T-cell (primary cell): ENCODE data around the gene SPDYE2B. TPM values are rescaled to one million over a fixed set of nuclear protein-coding genes. Genes with fewer than 3 reads are reported as not detected.
"Not testable (repeated sequence)": the region's sequence is repeated elsewhere in the genome, so short reads cannot be mapped to it uniquely, and the experiment has no call there.

Experiments
- ATAC-seq, 4 experiments: fragments of 200-7000 bp in 3 of 4; fragments of 150-1000 bp in 1 of 4; cut with Tn5 transposase; replicated peaks in 1 of 4; 1 replicate in 3 of 4; 2 replicates in 1 of 4; pipeline ENCODE4 v1.10.0; 2021; ENCODE audit warnings: moderate library complexity in 3 of 4, mild to moderate bottlenecking in 2 of 4, moderate number of reproducible peaks in 1 of 4
- CTCF ChIA-PET, 2 donors: fragments of 300-600 bp; sonication (Branson Sonifier 250); formaldehyde crosslinking; loops; one replicate each; lab custom pipeline; 2022; ENCODE audit warnings: antibody characterized with exemption in 2 of 2; lab: Charles Lee
- POLR2A ChIA-PET, 2 donors: fragments of 300-600 bp; sonication (Branson Sonifier 250); formaldehyde crosslinking; loops; one replicate each; lab custom pipeline; 2022; ENCODE audit warnings: antibody characterized with exemption in 2 of 2; lab: Charles Lee
- DNase-seq, 35 experiments: peaks; one replicate each; pipeline versions ENCODE4 v3.0.0 to v3.0.0-alpha.2; 2013 to 2023
- H3K27ac ChIP-seq: one replicate; pipeline ENCODE4 v1.5.1; 2013; ENCODE audit warnings: low read length
- H3K27me3 ChIP-seq, 2 experiments: replicated peaks in 1 of 2; 1 replicate in 1 of 2; 2 replicates in 1 of 2; pipeline versions ENCODE4 v1.6.1 to v1.7.0; 2013; ENCODE audit warnings: low read length in 1 of 2, mixed read lengths in 1 of 2; ENCODE audit not compliant: control insufficient read depth in 2 of 2, insufficient read depth in 2 of 2; ENCODE audit errors: extremely low read depth in 1 of 2
- H3K36me3 ChIP-seq, 2 donors: 1 replicate in 1 of 2; 2 replicates in 1 of 2; pipeline versions ENCODE4 v1.6.1 to v1.7.0; 2013; ENCODE audit warnings: low read length in 1 of 2; ENCODE audit not compliant: control insufficient read depth in 2 of 2, insufficient read depth in 1 of 2; ENCODE audit errors: extremely low read depth in 1 of 2
- H3K4me1 ChIP-seq, 2 experiments: 1 replicate in 1 of 2; 2 replicates in 1 of 2; pipeline versions ENCODE4 v1.6.1 to v1.7.0; 2013; ENCODE audit warnings: low read length in 2 of 2, mixed read lengths in 1 of 2; ENCODE audit not compliant: insufficient read depth in 2 of 2, control insufficient read depth in 1 of 2; ENCODE audit errors: extremely low read depth in 1 of 2
- H3K4me3 ChIP-seq, 2 donors: 1 replicate in 1 of 2; 2 replicates in 1 of 2; pipeline versions ENCODE4 v1.5.1 to v1.7.0; 2013; ENCODE audit warnings: mild to moderate bottlenecking in 2 of 2, low read length in 1 of 2, moderate library complexity in 1 of 2; ENCODE audit not compliant: control insufficient read depth in 1 of 2; ENCODE audit errors: extremely low read depth in 1 of 2
- H3K9me3 ChIP-seq: 2 replicates; pipeline ENCODE4 v1.7.0; 2013
- H3K27ac Mint-ChIP-seq, 2 donors: one replicate each; pipeline ENCODE4 v1.8.0; 2020 to 2021; ENCODE audit warnings: mild to moderate bottlenecking in 2 of 2, mixed read lengths in 2 of 2
- H3K27me3 Mint-ChIP-seq, 2 donors: one replicate each; pipeline ENCODE4 v1.8.0; 2021 to 2022; ENCODE audit warnings: mixed read lengths in 2 of 2
- H3K36me3 Mint-ChIP-seq: one replicate; pipeline ENCODE4 v1.8.0; 2021; ENCODE audit warnings: mixed read lengths
- H3K4me1 Mint-ChIP-seq, 3 donors: one replicate each; pipeline ENCODE4 v1.8.0; 2020 to 2022; ENCODE audit warnings: mixed read lengths in 3 of 3, mild to moderate bottlenecking in 1 of 3
- H3K4me3 Mint-ChIP-seq, 3 donors: one replicate each; pipeline ENCODE4 v1.8.0; 2020 to 2022; ENCODE audit warnings: mild to moderate bottlenecking in 3 of 3, mixed read lengths in 3 of 3, moderate library complexity in 3 of 3
- H3K9me3 Mint-ChIP-seq, 3 donors: one replicate each; pipeline ENCODE4 v1.8.0; 2020 to 2022; ENCODE audit warnings: mixed read lengths in 3 of 3
- WGBS: methylation state at CpG from one replicate; pipeline ENCODE4 v1.1.5; 2013; ENCODE audit warnings: missing lambda C conversion rate; ENCODE audit not compliant: insufficient coverage; 5-methylcytosine and 5-hydroxymethylcytosine counted together
- total RNA-seq, 35 experiments: library from RNA in 6 of 35; stranded (reverse) in 6 of 35; fragments of 120-200 nt in 1 of 35; gene quantifications; one replicate each; pipeline versions ENCODE4 v1.2.1 to v1.2.4 and lab custom pipeline; 2013 to 2026

Gene SPDYE2B
- total RNA-seq, 5 donors from 2014 or later (not counting 1 experiment from before 2014, with no cell fraction given): not detected

DNA sequence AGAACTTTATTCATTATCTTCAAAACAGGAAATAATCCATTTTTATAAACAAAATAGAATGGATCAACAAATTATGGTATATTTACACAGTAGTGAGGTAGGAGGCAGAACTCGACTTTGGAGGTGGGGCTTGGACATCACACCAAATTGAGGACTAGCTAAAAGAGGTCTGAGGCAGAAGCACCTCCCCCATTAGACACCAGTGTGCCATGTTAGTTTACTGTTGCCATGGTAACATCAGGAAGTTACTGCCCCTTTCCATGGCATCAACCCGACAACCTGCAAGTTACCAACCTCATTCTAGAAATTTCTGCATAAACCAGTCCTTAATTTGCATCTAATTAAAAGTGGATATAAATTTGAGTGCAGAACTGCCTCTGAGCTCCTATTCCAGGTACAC lies 45.9 kb downstream of the SPDYE2B start:
- H3K36me3 Mint-ChIP-seq, H3K4me3 Mint-ChIP-seq, POLR2A ChIA-PET, H3K4me3 ChIP-seq, ATAC-seq, H3K4me1 Mint-ChIP-seq, H3K36me3 ChIP-seq, H3K9me3 ChIP-seq, H3K9me3 Mint-ChIP-seq, H3K27ac ChIP-seq, H3K27ac Mint-ChIP-seq, DNase-seq, H3K4me1 ChIP-seq, CTCF ChIA-PET, H3K27me3 ChIP-seq: not testable (repeated sequence)
- H3K27me3 Mint-ChIP-seq: peaks cover 5 to 11% of the 10 kb centered on the region in 2 donors
- WGBS: no CpG with 5 or more reads among the region's 2 CpGs

DNA sequence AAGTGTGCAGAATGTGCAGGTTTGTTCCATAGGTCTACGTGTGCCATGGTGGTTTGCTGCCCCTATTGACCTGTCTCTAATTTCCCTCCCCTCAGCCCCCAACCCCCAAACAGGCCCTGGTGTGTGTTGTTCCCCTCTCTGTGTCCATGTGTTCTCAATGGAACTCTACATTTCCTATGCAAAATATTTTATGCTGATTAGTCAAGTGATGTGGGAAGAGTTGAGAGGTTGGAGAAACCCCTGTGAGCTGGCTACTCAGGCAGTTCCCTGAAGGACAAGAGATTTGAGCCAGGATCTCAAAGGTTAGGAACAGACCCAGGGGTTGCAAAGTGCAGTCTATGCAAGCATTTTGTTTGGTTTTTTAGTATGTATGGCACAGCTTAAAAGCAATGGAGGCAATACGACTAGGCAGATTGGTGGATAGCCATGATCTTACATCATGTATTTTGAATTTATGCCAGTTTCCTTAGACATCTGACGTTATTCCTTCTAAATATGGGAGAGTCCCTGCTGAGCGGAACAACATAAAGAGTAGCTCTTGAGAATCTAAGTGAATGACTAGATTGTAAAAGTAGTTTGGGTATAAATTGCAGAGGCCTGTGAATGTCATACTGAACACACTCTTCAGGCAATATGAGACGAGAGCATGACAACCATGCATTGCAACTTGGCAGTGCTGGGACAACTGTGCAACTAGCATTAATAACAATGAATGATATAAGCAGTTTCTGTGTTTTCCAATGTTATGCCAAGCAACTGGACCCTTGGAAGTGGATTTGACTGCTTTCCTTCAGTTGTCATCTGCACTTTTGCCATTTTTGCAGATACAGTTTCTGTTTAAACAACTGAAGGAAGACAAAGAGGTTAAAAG lies 47.8 kb downstream of the SPDYE2B start:
- ATAC-seq, H3K4me1 ChIP-seq, H3K9me3 Mint-ChIP-seq, CTCF ChIA-PET, H3K36me3 ChIP-seq, DNase-seq, H3K4me3 Mint-ChIP-seq, H3K27ac Mint-ChIP-seq, H3K27ac ChIP-seq, H3K4me3 ChIP-seq, POLR2A ChIA-PET, H3K36me3 Mint-ChIP-seq, H3K9me3 ChIP-seq, H3K27me3 ChIP-seq, H3K4me1 Mint-ChIP-seq: not testable (repeated sequence)
- H3K27me3 Mint-ChIP-seq: peaks cover 9 to 11% of the 10 kb centered on the region in 2 donors
- WGBS: 100% methylated on average over 1 of the region's 5 CpGs

DNA sequence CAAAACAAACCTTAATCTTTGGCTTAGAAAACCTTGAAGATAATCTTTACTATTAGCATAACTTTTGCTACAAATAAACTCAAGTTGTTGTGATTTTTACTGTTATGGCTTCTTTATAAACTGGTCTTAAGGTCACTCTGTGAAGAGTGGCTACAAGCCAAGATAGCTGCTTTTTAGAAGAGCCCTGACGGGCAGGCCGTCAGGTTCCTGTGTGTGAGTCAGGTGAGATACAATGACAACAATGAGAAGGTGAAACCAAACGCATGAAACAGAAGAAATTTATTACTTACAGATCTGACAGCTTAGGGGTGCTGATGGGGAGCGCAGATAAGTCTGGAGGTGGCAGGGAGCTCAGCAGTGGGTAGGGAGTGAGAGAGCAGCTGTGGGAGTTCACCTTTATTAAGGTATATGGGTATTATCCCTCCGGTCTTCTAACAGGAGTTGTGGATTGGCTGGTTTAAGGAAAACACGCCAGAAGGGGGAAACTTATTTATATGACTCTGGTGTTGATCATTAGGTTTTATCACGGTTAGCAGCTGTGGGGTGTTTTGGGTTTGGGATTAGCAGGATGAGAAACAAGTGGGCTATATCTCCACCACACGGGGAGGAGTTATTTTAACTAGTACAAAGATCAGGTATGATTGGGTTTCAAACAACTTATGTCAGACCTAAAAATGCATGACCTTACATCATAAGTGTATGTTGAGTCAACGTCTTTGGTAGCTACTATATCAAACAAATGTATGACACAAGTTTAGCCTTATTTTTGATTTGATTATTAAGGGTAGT lies 49.0 kb downstream of the SPDYE2B start:
- CTCF ChIA-PET, H3K4me3 ChIP-seq, H3K27me3 ChIP-seq, H3K9me3 ChIP-seq, H3K36me3 Mint-ChIP-seq, DNase-seq, H3K36me3 ChIP-seq, ATAC-seq, H3K4me1 Mint-ChIP-seq, H3K4me3 Mint-ChIP-seq, H3K27ac Mint-ChIP-seq, H3K27ac ChIP-seq, H3K9me3 Mint-ChIP-seq, H3K4me1 ChIP-seq, POLR2A ChIA-PET: not testable (repeated sequence)
- WGBS: 100% methylated on average over 3 of the region's 9 CpGs
- peaks cover 9 to 11% of the 10 kb centered on the region in 2 donors for H3K27me3 Mint-ChIP-seq

Other genes starting within 250 kb of the SPDYE2B start
- gene ORAI2, start 216.7 kb upstream of the SPDYE2B start, total RNA-seq: 10 to 100 TPM; 23.0 to 47.5 (median 37.8) TPM
- 10 to 100 TPM in 3 of 5 donors, 1 to 10 TPM in 2; 5.6 to 13.5 (median 12.2) TPM for gene ALKBH4, start 185.5 kb upstream of the SPDYE2B start, total RNA-seq
- 10 to 100 TPM; 14.0 to 29.0 (median 23.9) TPM for gene LRWD1, start 185.3 kb upstream of the SPDYE2B start, total RNA-seq
- 10 to 100 TPM; 35.2 to 53.7 (median 42.3) TPM for gene POLR2J, start 171.4 kb upstream of the SPDYE2B start, total RNA-seq
- 10 to 100 TPM; 18.3 to 57.0 (median 43.0) TPM for gene RASA4B, start 132.5 kb upstream of the SPDYE2B start, total RNA-seq
- 100 to 1,000 TPM in 1 of 5 donors, 10 to 100 TPM in 4; 34.6 to 115 (median 65.8) TPM for gene UPK3BL2, start 106.6 kb upstream of the SPDYE2B start, total RNA-seq
- gene SPDYE2, start 99.1 kb upstream of the SPDYE2B start, total RNA-seq: under 1 TPM; 0.35 to 0.77 (median 0.58) TPM
- 100 to 1,000 TPM in 2 of 5 donors, 10 to 100 TPM in 3; 71.3 to 228 (median 97.5) TPM for gene POLR2J3, start 77.7 kb upstream of the SPDYE2B start, total RNA-seq
- 10 to 100 TPM; 63.3 to 89.0 (median 71.6) TPM for gene RASA4, start 33.6 kb upstream of the SPDYE2B start, total RNA-seq
- 100 to 1,000 TPM in 2 of 5 donors, 10 to 100 TPM in 3; 39.0 to 128 (median 47.3) TPM for gene UPK3BL1, start 7.5 kb upstream of the SPDYE2B start, total RNA-seq
- gene POLR2J2, start 21.3 kb downstream of the SPDYE2B start, total RNA-seq: 10 to 100 TPM; 20.8 to 70.3 (median 23.8) TPM
- 10 to 100 TPM in 2 of 5 donors, 1 to 10 TPM in 3; 6.4 to 15.7 (median 8.7) TPM for gene FAM185A, start 98.7 kb downstream of the SPDYE2B start, total RNA-seq